ENCODE measurements around the gene PHACTR3.

The PHACTR3 gene

GRCh38 chr20:59802471-59803221, 198.3 kb downstream of the PHACTR3 start:
- Histone ChIP-seq H3K27ac (ENCODE audit: low read depth in 2 of 2, low read length in 2 of 2) (no peak overlapping the region), H3K4me1 (ENCODE audit: control insufficient read depth in 2 of 2, insufficient read depth in 2 of 2, low read length in 2 of 2) (no peaks in the 10 kb centered on the region), H3K9ac (ENCODE audit: low read depth in 1 of 2, low read length in 2 of 2) (no peak overlapping the region), H3K9me3 (ENCODE audit: control insufficient read depth in 2 of 2, low read length in 2 of 2) (peaks cover 3 to 6% of the 10 kb centered on the region in 2 donors), H3K27me3 (ENCODE audit: control insufficient read depth in 2 of 2, insufficient read depth in 2 of 2, low read length in 2 of 2) (no peaks in the 10 kb centered on the region), H3K4me3 (ENCODE audit: low read length in 2 of 2) (no peak overlapping the region), H3K36me3 (ENCODE audit: control insufficient read depth in 2 of 2, insufficient read depth in 2 of 2, low read length in 2 of 2) (no peaks in the 10 kb centered on the region)

DNA sequence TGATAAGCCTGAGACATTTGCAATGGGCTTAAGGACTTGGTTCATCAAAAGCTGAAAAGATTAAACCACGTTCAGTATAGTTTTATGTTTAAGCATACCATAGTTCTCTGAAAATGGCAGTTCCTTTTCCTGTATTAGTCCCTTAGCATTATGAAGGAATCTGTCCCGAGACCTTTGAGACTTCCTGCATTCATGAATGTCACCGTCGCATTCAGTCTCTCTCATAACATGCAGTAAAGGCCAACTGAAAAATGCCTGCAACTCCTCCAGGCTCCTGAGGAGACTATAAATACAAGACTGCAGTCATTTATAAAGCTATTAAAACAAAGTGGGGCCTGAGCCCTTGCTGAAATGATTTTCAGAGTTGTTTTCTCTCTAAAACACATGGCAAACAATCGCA, 200.0 kb downstream of the PHACTR3 start:
- H3K4me3 ChIP-seq (ENCODE audit: low read length in 2 of 2), result no peak overlapping the region
- no peak overlapping the region for H3K9ac ChIP-seq (ENCODE audit: low read depth in 1 of 2, low read length in 2 of 2)
- no peak overlapping the region for H3K27ac ChIP-seq (ENCODE audit: low read depth in 2 of 2, low read length in 2 of 2)
- peaks cover 3 to 6% of the 10 kb centered on the region in 2 donors for H3K9me3 ChIP-seq (ENCODE audit: control insufficient read depth in 2 of 2, low read length in 2 of 2)
- no peaks in the 10 kb centered on the region for H3K36me3 ChIP-seq (ENCODE audit: control insufficient read depth in 2 of 2, insufficient read depth in 2 of 2, low read length in 2 of 2)
- H3K27me3 ChIP-seq (ENCODE audit: control insufficient read depth in 2 of 2, insufficient read depth in 2 of 2, low read length in 2 of 2), result no peaks in the 10 kb centered on the region
- no peaks in the 10 kb centered on the region for H3K4me1 ChIP-seq (ENCODE audit: control insufficient read depth in 2 of 2, insufficient read depth in 2 of 2, low read length in 2 of 2)

DNA sequence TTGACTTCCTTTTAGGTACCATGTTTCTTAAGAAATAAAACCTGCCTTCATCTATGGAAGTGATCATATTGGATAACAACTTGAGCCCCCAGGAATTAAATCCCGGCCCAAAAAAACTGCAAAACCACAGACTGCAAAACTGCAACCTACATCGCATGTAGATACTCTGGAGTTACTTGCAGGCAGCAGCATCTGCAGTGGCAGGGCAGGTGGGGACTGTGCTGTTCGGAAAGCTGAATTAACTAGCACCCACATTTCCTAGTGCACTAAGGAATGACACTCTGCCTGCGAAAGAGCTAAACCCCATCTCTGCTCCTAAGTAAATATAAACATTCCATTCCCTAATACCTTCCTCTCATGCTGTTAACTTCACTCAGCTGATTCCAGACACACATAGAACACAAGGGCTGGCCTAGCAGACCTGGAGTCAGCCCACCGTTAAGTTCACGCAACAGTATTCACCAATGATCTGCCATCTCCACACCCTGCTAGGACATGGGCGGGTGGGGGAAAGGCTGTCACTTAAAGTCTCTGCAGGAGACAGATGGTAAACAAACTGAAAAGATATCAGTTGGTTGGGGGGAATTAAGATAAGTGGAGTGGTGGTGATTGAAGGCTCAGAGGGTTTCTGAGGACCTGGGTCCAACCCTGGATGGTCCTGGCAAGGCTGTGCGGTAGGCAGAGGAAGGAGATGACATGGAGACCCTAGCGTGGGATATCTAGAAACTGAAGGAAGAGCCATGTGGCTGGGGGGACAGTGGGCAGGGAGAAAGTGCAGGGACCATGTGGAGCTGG, 200.7 kb downstream of the PHACTR3 start:
- Histone ChIP-seq H3K9ac (ENCODE audit: low read depth in 1 of 2, low read length in 2 of 2) (no peak overlapping the region), H3K4me1 (ENCODE audit: control insufficient read depth in 2 of 2, insufficient read depth in 2 of 2, low read length in 2 of 2) (no peaks in the 10 kb centered on the region), H3K9me3 (ENCODE audit: control insufficient read depth in 2 of 2, low read length in 2 of 2) (peaks cover 3 to 6% of the 10 kb centered on the region in 2 donors), H3K4me3 (ENCODE audit: low read length in 2 of 2) (no peak overlapping the region), H3K27ac (ENCODE audit: low read depth in 2 of 2, low read length in 2 of 2) (no peak overlapping the region), H3K36me3 (ENCODE audit: control insufficient read depth in 2 of 2, insufficient read depth in 2 of 2, low read length in 2 of 2) (no peaks in the 10 kb centered on the region), H3K27me3 (ENCODE audit: control insufficient read depth in 2 of 2, insufficient read depth in 2 of 2, low read length in 2 of 2) (no peaks in the 10 kb centered on the region)

- no peak overlapping the region for H3K9ac ChIP-seq (ENCODE audit: low read depth in 1 of 2, low read length in 2 of 2)
- H3K4me3 ChIP-seq (ENCODE audit: low read length in 2 of 2), result no peak overlapping the region
- peaks cover 0 to 6% of the 10 kb centered on the region in 2 donors for H3K9me3 ChIP-seq (ENCODE audit: control insufficient read depth in 2 of 2, low read length in 2 of 2)
- no peak overlapping the region for H3K27ac ChIP-seq (ENCODE audit: low read depth in 2 of 2, low read length in 2 of 2)
- H3K4me1 ChIP-seq (ENCODE audit: control insufficient read depth in 2 of 2, insufficient read depth in 2 of 2, low read length in 2 of 2), result no peaks in the 10 kb centered on the region
- no peaks in the 10 kb centered on the region for H3K27me3 ChIP-seq (ENCODE audit: control insufficient read depth in 2 of 2, insufficient read depth in 2 of 2, low read length in 2 of 2)
- no peaks in the 10 kb centered on the region for H3K36me3 ChIP-seq (ENCODE audit: control insufficient read depth in 2 of 2, insufficient read depth in 2 of 2, low read length in 2 of 2)
These were observed 201.6 kb downstream of the PHACTR3 start for GRCh38 chr20:59805786-59806577.

DNA sequence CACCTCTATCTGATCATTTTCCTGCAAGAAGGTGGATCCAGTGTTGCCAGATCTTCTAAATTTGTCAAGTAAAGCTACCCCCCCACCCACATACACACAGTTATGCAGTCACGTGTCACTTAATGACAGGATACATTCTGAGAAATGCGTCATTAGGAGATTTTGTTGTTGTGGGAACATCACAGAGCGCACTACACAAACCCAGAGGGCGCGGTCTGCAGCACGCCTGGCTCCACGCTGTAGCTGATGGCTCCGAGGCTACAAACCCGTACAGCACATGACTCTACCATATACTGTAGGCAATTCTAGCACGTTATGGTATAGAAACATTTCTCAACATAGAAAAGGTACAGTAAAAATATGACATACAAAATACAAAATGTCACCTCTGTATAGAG, 202.2 kb downstream of the PHACTR3 start:
- peaks cover 0 to 3% of the 10 kb centered on the region in 2 donors for H3K9me3 ChIP-seq (ENCODE audit: control insufficient read depth in 2 of 2, low read length in 2 of 2)
- no peak overlapping the region for H3K4me3 ChIP-seq (ENCODE audit: low read length in 2 of 2)
- no peaks in the 10 kb centered on the region for H3K27me3 ChIP-seq (ENCODE audit: control insufficient read depth in 2 of 2, insufficient read depth in 2 of 2, low read length in 2 of 2)
- no peaks in the 10 kb centered on the region for H3K36me3 ChIP-seq (ENCODE audit: control insufficient read depth in 2 of 2, insufficient read depth in 2 of 2, low read length in 2 of 2)
- H3K9ac ChIP-seq (ENCODE audit: low read depth in 1 of 2, low read length in 2 of 2), result no peak overlapping the region
- H3K4me1 ChIP-seq (ENCODE audit: control insufficient read depth in 2 of 2, insufficient read depth in 2 of 2, low read length in 2 of 2), result no peaks in the 10 kb centered on the region
- no peak overlapping the region for H3K27ac ChIP-seq (ENCODE audit: low read depth in 2 of 2, low read length in 2 of 2)

GRCh38 chr20:59807909-59808728, 203.8 kb downstream of the PHACTR3 start:
- no peaks in the 10 kb centered on the region for H3K9me3 ChIP-seq (ENCODE audit: control insufficient read depth in 2 of 2, low read length in 2 of 2)

DNA sequence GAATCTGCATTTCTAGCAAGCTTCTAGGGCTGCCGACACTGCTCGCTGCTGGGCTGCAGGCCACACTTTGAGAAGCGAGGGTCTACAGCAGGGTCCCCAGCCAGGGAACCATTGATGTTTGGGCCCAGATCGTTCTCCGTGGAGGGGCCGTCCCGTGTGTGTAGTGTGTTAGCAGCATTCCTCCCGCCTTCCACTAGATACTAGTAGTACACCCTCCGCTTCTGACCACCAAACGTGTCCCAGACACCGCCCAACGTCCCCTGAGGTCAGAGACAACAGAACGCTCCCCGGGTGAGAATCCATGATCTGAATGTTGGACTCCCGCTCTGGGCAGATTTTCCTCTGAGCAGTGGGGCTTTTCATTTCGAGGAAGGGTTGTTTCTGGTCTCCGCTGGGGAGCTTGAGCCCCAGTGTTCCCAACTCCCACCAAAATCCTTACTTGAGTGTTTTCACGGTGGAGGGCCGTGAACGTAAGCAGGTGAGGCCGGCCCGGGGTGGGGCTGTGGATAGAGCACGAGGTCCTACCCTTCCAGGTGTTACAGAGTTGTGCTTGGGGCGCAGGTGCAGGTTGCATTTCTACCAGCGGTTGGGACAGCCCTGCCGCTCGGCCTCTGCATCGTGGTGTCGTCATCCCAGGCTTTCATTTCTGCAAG, 204.5 kb downstream of the PHACTR3 start:
- H3K9ac ChIP-seq (ENCODE audit: low read depth in 1 of 2, low read length in 2 of 2), result no peak overlapping the region
- H3K27me3 ChIP-seq (ENCODE audit: control insufficient read depth in 2 of 2, insufficient read depth in 2 of 2, low read length in 2 of 2), result no peaks in the 10 kb centered on the region
- no peak overlapping the region for H3K27ac ChIP-seq (ENCODE audit: low read depth in 2 of 2, low read length in 2 of 2)
- H3K9me3 ChIP-seq (ENCODE audit: control insufficient read depth in 2 of 2, low read length in 2 of 2), result no peaks in the 10 kb centered on the region
- H3K36me3 ChIP-seq (ENCODE audit: control insufficient read depth in 2 of 2, insufficient read depth in 2 of 2, low read length in 2 of 2), result no peaks in the 10 kb centered on the region
- no peak overlapping the region for H3K4me3 ChIP-seq (ENCODE audit: low read length in 2 of 2)
- no peaks in the 10 kb centered on the region for H3K4me1 ChIP-seq (ENCODE audit: control insufficient read depth in 2 of 2, insufficient read depth in 2 of 2, low read length in 2 of 2)

More at GRCh38 chr20:59807909-59808728, 203.8 kb downstream of the PHACTR3 start:
- H3K9ac ChIP-seq (ENCODE audit: low read depth in 1 of 2, low read length in 2 of 2), result no peak overlapping the region
- no peak overlapping the region for H3K27ac ChIP-seq (ENCODE audit: low read depth in 2 of 2, low read length in 2 of 2)
- H3K27me3 ChIP-seq (ENCODE audit: control insufficient read depth in 2 of 2, insufficient read depth in 2 of 2, low read length in 2 of 2), result no peaks in the 10 kb centered on the region
- no peaks in the 10 kb centered on the region for H3K4me1 ChIP-seq (ENCODE audit: control insufficient read depth in 2 of 2, insufficient read depth in 2 of 2, low read length in 2 of 2)
- no peak overlapping the region for H3K4me3 ChIP-seq (ENCODE audit: low read length in 2 of 2)
- no peaks in the 10 kb centered on the region for H3K36me3 ChIP-seq (ENCODE audit: control insufficient read depth in 2 of 2, insufficient read depth in 2 of 2, low read length in 2 of 2)

DNA sequence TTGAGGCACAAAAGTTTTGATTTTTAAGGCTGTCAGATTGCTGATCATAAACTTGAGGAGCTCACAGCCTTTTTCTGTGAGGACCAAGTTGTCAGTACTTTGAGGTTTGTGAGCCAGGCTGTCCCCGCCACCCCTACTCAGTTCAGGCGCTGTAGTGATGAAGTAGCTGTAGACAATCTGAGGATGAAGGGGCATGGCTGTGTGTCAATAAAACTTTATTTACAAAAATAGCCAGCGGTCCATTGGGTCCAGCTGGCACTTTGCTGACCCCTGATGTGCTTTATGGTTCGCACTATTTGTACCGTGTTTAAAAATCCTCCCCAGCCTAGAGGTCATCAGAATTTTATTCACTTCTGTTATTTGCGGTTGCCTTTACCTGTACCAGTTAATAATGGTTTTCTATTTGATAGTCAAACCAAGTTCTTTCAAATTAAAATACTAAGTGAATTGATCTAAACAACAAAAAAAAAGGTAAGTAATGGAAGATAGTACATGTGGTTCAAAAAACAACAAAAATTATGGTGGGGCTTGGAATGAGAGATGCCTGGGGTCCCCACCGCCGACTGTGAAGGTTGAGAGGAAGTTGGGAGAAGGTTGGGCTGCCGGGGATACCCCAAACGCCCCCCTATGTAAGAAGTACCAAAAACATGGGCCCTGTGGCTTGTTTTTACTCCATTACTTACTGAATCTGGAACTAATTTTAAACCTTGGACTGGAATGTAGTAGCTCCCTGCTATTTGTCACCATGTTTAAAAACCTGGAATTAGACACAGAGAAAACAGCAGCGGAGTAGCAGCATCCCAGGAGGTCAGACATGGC, 205.5 kb downstream of the PHACTR3 start:
- H3K9ac ChIP-seq (ENCODE audit: low read depth in 1 of 2, low read length in 2 of 2), result no peak overlapping the region
- no peak overlapping the region for H3K27ac ChIP-seq (ENCODE audit: low read depth in 2 of 2, low read length in 2 of 2)
- H3K4me3 ChIP-seq (ENCODE audit: low read length in 2 of 2), result no peak overlapping the region

More for the DNA sequence above, 205.5 kb downstream of the PHACTR3 start:
- H3K27me3 ChIP-seq (ENCODE audit: control insufficient read depth in 2 of 2, insufficient read depth in 2 of 2, low read length in 2 of 2), result no peaks in the 10 kb centered on the region
- H3K9me3 ChIP-seq (ENCODE audit: control insufficient read depth in 2 of 2, low read length in 2 of 2), result no peaks in the 10 kb centered on the region
- no peaks in the 10 kb centered on the region for H3K4me1 ChIP-seq (ENCODE audit: control insufficient read depth in 2 of 2, insufficient read depth in 2 of 2, low read length in 2 of 2)
- H3K36me3 ChIP-seq (ENCODE audit: control insufficient read depth in 2 of 2, insufficient read depth in 2 of 2, low read length in 2 of 2), result no peaks in the 10 kb centered on the region
